Measurements from ENCODE around the gene COL9A3. TPM values are rescaled to one million over a fixed set of nuclear protein-coding genes. Genes with fewer than 3 reads are reported as not detected.
A peak's percentile ranks its signal among the peaks of the same experiment; 100 is the strongest.

The COL9A3 gene
- total RNA-seq, 1 donor from 2014 or later, result 10.5 TPM

DNA sequence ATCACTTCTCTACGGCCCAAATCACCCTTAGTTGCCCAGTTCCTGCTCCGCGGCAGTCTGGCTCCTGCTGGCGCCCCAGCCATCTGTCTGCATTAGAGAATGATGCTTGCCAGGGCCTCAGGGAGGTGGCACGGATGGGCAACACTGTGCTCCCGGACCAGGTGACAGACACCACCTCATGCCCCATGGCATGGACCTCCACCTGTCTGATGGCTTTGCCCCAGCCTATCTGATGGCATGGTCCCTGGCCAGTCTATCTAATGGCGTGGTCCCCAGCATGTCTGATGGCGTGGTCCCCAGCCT lies 39.4 kb upstream of the COL9A3 start:
- H3K79me2 ChIP-seq (ENCODE audit: low read depth), result no peaks in the 10 kb centered on the region
- no peak overlapping the region for H2AFZ ChIP-seq (replicated peaks)
- H3K4me1 Mint-ChIP-seq, result peaks cover 41% of the 10 kb centered on the region
- H3K9ac ChIP-seq, result no peak overlapping the region
- H3K27ac Mint-ChIP-seq, result no peak overlapping the region
- H3F3A ChIP-seq (ENCODE audit: low read depth), result no peaks in the 10 kb centered on the region
- no peak overlapping the region for H3K4me3 ChIP-seq
- H3K27ac ChIP-seq, result no peak overlapping the region
- no peak overlapping the region for H3K4me3 Mint-ChIP-seq
- H3K4me1 ChIP-seq, result peaks cover 6% of the 10 kb centered on the region
- peaks cover 9% of the 10 kb centered on the region for H3K27me3 Mint-ChIP-seq (ENCODE audit: insufficient read depth, low read depth)
- no peak overlapping the region for H3K4me2 ChIP-seq
- TF ChIP-seq, protein P1, sequence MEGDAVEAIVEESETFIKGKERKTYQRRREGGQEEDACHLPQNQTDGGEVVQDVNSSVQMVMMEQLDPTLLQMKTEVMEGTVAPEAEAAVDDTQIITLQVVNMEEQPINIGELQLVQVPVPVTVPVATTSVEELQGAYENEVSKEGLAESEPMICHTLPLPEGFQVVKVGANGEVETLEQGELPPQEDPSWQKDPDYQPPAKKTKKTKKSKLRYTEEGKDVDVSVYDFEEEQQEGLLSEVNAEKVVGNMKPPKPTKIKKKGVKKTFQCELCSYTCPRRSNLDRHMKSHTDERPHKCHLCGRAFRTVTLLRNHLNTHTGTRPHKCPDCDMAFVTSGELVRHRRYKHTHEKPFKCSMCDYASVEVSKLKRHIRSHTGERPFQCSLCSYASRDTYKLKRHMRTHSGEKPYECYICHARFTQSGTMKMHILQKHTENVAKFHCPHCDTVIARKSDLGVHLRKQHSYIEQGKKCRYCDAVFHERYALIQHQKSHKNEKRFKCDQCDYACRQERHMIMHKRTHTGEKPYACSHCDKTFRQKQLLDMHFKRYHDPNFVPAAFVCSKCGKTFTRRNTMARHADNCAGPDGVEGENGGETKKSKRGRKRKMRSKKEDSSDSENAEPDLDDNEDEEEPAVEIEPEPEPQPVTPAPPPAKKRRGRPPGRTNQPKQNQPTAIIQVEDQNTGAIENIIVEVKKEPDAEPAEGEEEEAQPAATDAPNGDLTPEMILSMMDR (IDR thresholded peaks at IDR 0.05), result no peak
- TF ChIP-seq EZH2 (IDR thresholded peaks at IDR 0.05) (no peak), EZH2phosphoT487 (IDR thresholded peaks at IDR 0.05) (no peak)
- H3K9me3 ChIP-seq (ENCODE audit: low read depth), result no peaks in the 10 kb centered on the region
- H4K20me1 ChIP-seq (ENCODE audit: low read depth), result no peaks in the 10 kb centered on the region
- no peaks in the 10 kb centered on the region for H3K9me3 Mint-ChIP-seq
- no peaks in the 10 kb centered on the region for H3K36me3 Mint-ChIP-seq
- no peaks in the 10 kb centered on the region for H3K27me3 ChIP-seq
- no peaks in the 10 kb centered on the region for H3K36me3 ChIP-seq
- no peak for DNase-seq (ENCODE audit: low spot score)

- TF ChIP-seq EZH2 (IDR thresholded peaks at IDR 0.05) (no peak), EZH2phosphoT487 (IDR thresholded peaks at IDR 0.05) (no peak)
- TF ChIP-seq, protein P1 (IDR thresholded peaks at IDR 0.05), result no peak
Observed at GRCh38 chr20:62778058-62778457, 38.8 kb upstream of the COL9A3 start.

DNA sequence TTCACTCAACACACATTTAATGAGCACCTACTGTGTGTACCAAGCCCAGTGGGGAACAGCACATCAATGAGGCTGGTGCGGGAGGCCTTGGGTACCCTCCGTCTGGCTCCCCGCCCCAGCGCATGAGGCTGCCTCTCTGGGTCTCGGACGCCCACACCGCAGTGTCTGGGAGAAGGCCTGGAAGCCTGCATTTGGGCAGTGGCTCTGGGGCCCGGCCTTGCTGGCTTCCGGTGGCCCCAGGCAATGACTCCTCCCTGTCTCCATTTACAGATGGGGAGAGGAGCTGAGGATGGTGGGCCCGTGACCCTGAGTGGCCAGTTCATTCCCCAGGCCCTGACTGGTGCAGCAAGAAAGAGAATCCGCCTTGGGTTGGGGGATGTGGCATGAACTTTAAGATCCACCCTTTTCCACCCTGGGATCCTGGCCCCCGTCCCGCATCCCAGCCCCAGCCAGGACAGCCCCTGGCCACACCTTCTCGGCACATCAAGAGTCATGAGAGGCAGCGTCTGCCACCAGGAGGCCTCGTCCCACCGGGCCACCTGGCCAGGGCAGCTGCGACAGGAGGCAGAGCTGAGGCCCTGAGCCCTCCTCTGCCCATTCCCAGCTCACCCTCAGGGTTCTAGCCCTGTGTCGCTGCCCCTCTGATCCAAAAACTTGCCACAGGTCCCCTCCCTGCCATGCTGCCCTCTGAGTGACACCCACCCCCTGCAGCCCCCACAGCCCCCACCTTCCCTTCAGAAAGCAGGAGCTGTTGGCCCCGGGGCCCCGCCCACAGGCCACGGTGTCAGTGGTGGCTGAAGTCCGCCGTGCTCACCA lies 38.0 kb upstream of the COL9A3 start:
- H3K9me3 Mint-ChIP-seq, result no peaks in the 10 kb centered on the region
- H3K27me3 ChIP-seq, result no peaks in the 10 kb centered on the region
- H3K36me3 Mint-ChIP-seq, result no peaks in the 10 kb centered on the region
- H3K4me1 ChIP-seq, result peaks cover 6% of the 10 kb centered on the region
- TF ChIP-seq EZH2 (IDR thresholded peaks at IDR 0.05) (no peak), EZH2phosphoT487 (IDR thresholded peaks at IDR 0.05) (no peak)
- TF ChIP-seq, protein P1 (IDR thresholded peaks at IDR 0.05), result peak; percentile 7
- H3K27ac Mint-ChIP-seq, result no peak overlapping the region
- no peaks in the 10 kb centered on the region for H3K36me3 ChIP-seq
- no peak overlapping the region for H2AFZ ChIP-seq (replicated peaks)
- no peak overlapping the region for H3K27ac ChIP-seq
- no peak overlapping the region for H3K4me3 ChIP-seq
- H3K4me2 ChIP-seq, result no peak overlapping the region
- H3K4me3 Mint-ChIP-seq, result no peak overlapping the region
- no peaks in the 10 kb centered on the region for H3K79me2 ChIP-seq (ENCODE audit: low read depth)
- no peaks in the 10 kb centered on the region for H3F3A ChIP-seq (ENCODE audit: low read depth)
- no peaks in the 10 kb centered on the region for H4K20me1 ChIP-seq (ENCODE audit: low read depth)
- H3K4me1 Mint-ChIP-seq, result peaks cover 32% of the 10 kb centered on the region
- H3K9ac ChIP-seq, result no peak overlapping the region
- DNase-seq (ENCODE audit: low spot score), result no peak
- H3K9me3 ChIP-seq (ENCODE audit: low read depth), result no peaks in the 10 kb centered on the region
- peaks cover 11% of the 10 kb centered on the region for H3K27me3 Mint-ChIP-seq (ENCODE audit: insufficient read depth, low read depth)

More at GRCh38 chr20:62778058-62778457, 38.8 kb upstream of the COL9A3 start:
- Histone ChIP-seq H4K20me1 (ENCODE audit: low read depth) (no peaks in the 10 kb centered on the region), H3F3A (ENCODE audit: low read depth) (no peaks in the 10 kb centered on the region), H3K4me1 (peaks cover 6% of the 10 kb centered on the region), H3K4me3 (no peak overlapping the region), H3K36me3 (no peaks in the 10 kb centered on the region), H2AFZ (replicated peaks) (no peak overlapping the region), H3K27ac (no peak overlapping the region), H3K27me3 (no peaks in the 10 kb centered on the region), H3K9me3 (ENCODE audit: low read depth) (no peaks in the 10 kb centered on the region), H3K9ac (no peak overlapping the region), H3K79me2 (ENCODE audit: low read depth) (no peaks in the 10 kb centered on the region), H3K4me2 (no peak overlapping the region)
- Mint-ChIP-seq H3K36me3 (no peaks in the 10 kb centered on the region), H3K4me1 (peaks cover 38% of the 10 kb centered on the region), H3K4me3 (no peak overlapping the region), H3K9me3 (no peaks in the 10 kb centered on the region), H3K27me3 (ENCODE audit: insufficient read depth, low read depth) (peaks cover 9% of the 10 kb centered on the region), H3K27ac (no peak overlapping the region)
- no peak for DNase-seq (ENCODE audit: low spot score)

All from neural progenitor cell (in vitro differentiated cells).